Measurements from ENCODE around the gene FUT9.

GRCh38 chr6:96197241-96197640, 181.5 kb downstream of the FUT9 start:
- no peak for TF ChIP-seq POLR2A (IDR thresholded peaks at IDR 0.05; ENCODE audit: insufficient read depth in 1 of 2, low read depth in 2 of 2, low read length in 2 of 2)
- TF ChIP-seq MXI1 (IDR thresholded peaks at IDR 0.05; ENCODE audit: borderline replicate concordance, low read depth, low read length) = no peak
- TF ChIP-seq ZBTB7A (CRISPR knock-in tag; IDR thresholded peaks at IDR 0.05) = no peak
- TF ChIP-seq ZBTB1 (CRISPR knock-in tag; IDR thresholded peaks at IDR 0.05; ENCODE audit: borderline replicate concordance) = no peak
- TF ChIP-seq RXRA (CRISPR knock-in tag; IDR thresholded peaks at IDR 0.05) = no peak
- TF ChIP-seq U2AF2 (IDR thresholded peaks at IDR 0.05; ENCODE audit: low read depth, low read length) = no peak
- no peak for TF ChIP-seq TARDBP (CRISPR knock-in tag; IDR thresholded peaks at IDR 0.05)
